ENCODE measurements around the gene RARA.

GRCh38 chr17:40268141-40268712, 40.8 kb upstream of the RARA start:
- TF ChIP-seq POLR2AphosphoS5 (IDR thresholded peaks at IDR 0.05; ENCODE audit: borderline replicate concordance, low read depth, low read length), result no peak
- no peak for TF ChIP-seq EZH2 (IDR thresholded peaks at IDR 0.05)
